ENCODE results near the gene ACTG1. TPM values are rescaled to one million over a fixed set of nuclear protein-coding genes. Genes with fewer than 3 reads are reported as not detected.
A peak's percentile ranks its signal among the peaks of the same experiment; 100 is the strongest.

The ACTG1 gene
- total and polyA plus RNA-seq, 2 of the 13 experiments (the other 11 are each of a cell fraction or from before 2014, with no cell fraction given) = 973 to 1,138 TPM

DNA sequence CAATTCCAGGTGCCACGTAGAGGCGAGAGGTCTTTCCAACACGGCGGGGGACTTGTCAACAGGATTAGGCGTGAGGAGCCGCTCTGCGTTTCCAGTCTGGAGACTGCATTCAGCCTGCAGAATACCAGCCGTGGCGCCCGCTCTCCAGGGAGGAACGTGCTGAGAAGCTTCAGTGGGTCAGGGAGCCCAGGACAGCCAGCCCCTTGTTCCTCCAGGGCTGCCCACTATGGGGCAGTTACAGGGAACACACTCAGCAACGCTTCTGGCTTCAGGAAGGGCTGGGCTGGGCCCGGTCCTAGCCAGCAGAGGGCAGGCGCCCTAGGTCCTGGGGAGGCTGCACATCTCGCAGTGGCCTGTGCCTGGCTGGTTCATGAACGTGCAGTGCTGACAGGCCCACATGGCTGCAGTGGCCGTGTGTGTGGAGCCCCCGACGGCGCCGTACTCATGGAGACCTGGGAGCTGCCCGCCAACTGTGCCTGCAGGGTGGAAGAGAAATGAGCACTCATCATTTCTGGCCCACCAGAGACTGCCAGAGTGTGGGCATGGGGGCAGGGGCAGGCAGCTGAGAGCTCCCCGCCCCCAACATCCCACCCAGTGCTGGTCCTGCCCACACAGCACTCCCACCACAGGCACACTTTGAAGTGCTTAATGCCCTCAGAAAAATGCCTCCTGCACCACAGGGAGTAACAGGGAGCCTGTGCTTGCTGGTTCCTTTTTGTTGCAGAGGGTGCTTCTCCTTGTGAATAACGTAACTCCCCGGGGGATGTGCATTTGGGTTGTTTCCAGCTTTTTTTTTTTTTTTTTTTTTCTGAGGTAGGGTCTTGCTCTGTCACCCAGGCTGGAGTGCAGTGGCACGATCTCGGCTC lies 46.6 kb upstream of the ACTG1 start:
- no peaks in the 10 kb centered on the region for H3K79me2 ChIP-seq (ENCODE audit: insufficient read depth, low read length)
- no peak overlapping the region for H3K4me3 ChIP-seq (replicated peaks in 1 of 3; ENCODE audit: insufficient read depth in 1 of 3, low read depth in 2 of 3, low read length in 3 of 3)
- ATAC-seq (peak; percentile 82), FAIRE-seq (no peak), DNase-seq (ENCODE audit: low spot score) (no peak)
- 94% methylated on average over 13 of the region's 27 CpGs for WGBS (ENCODE audit: low lambda C conversion rate)
- CTCF ChIA-PET (ENCODE audit: low intra/inter-chr PET ratio, low total read pairs) = interaction anchor here (0.6 to 1.8 kb wide), 2 partner anchors 42 to 154 kb away, joined by 3 to 12 read pairs; no protein-coding TSS in a partner anchor
- H3K4me2 ChIP-seq (ENCODE audit: low read depth, low read length) = no peak overlapping the region
- H3K9me3 ChIP-seq (ENCODE audit: low read length) = no peaks in the 10 kb centered on the region
- H4K20me1 ChIP-seq (ENCODE audit: insufficient read depth, low read length) = no peaks in the 10 kb centered on the region
- no peaks in the 10 kb centered on the region for H3K27me3 ChIP-seq (ENCODE audit: control insufficient read depth in 1 of 2, insufficient read depth in 2 of 2, low read length in 2 of 2)
- no TSS peak for BruUV-seq (replicated peaks)
- in situ Hi-C loops (cut with HindIII; ENCODE audit: extremely low pct_ligation_motif_present, low pct_unique_long_range_greater_than_20kb) (no loop called here), intact Hi-C loops (cut with micrococcal nuclease; ENCODE audit: unreplicated experiment) (loop anchor here (2.0 kb wide), 1 partner anchor 42 kb away; no protein-coding TSS in a partner anchor)
- H3K4me1 ChIP-seq (ENCODE audit: insufficient read depth, low read length) = peaks cover 21% of the 10 kb centered on the region
- POLR2A ChIA-PET = interaction anchor here (0.7 kb wide), 1 partner anchor 8 kb away, joined by 5 read pairs; no protein-coding TSS in a partner anchor
- peaks cover 23 to 51% of the 10 kb centered on the region in 2 experiments for H3K36me3 ChIP-seq (replicated peaks in 1 of 2; ENCODE audit: control insufficient read depth in 1 of 2, insufficient read depth in 2 of 2, low read length in 2 of 2)
- no peak overlapping the region for H2AFZ ChIP-seq (ENCODE audit: low read length)
- H3K27ac ChIP-seq (ENCODE audit: extremely low read length, insufficient read depth, low read length) = no peak overlapping the region
- no peak overlapping the region for H3K9ac ChIP-seq (ENCODE audit: insufficient read depth, low read depth, low read length)
- TF ChIP-seq STAG1 (CRISPR knock-in tag; IDR thresholded peaks at IDR 0.05) (peak; percentile 35), GFI1 (CRISPR knock-in tag; IDR thresholded peaks at IDR 0.05; ENCODE audit: borderline replicate concordance) (no peak), AGO2 (optimal IDR thresholded peaks at IDR 0.05; ENCODE audit: low read depth, low read length) (peak; percentile 94), RBM22 (optimal IDR thresholded peaks at IDR 0.05; ENCODE audit: low read length) (peak; percentile 51), RAD21 (CRISPR knock-in tag; IDR thresholded peaks at IDR 0.05) (peak; percentile 29; the same call in 1 of the 2 replicates), GMEB1 (CRISPR knock-in tag; IDR thresholded peaks at IDR 0.05; ENCODE audit: borderline replicate concordance) (no peak), ZNF3 (CRISPR knock-in tag; IDR thresholded peaks at IDR 0.05) (no peak), HNRNPL (IDR thresholded peaks at IDR 0.05; ENCODE audit: low read depth, low read length) (0 out of 2 replicates have a peak, but pooled peaks have one; percentile 22), ZNF280B (CRISPR knock-in tag; IDR thresholded peaks at IDR 0.05; ENCODE audit: borderline replicate concordance) (peak; percentile 21; the same call in 1 of the 2 replicates), POLR2A (IDR thresholded peaks at IDR 0.05; ENCODE audit: insufficient read depth in 1 of 2, low read depth in 2 of 2, low read length in 2 of 2) (0 out of 4 replicates have a peak, but pooled peaks of 1 of the 2 experiments have one; percentile 25)
- TF ChIP-seq, protein P1, sequence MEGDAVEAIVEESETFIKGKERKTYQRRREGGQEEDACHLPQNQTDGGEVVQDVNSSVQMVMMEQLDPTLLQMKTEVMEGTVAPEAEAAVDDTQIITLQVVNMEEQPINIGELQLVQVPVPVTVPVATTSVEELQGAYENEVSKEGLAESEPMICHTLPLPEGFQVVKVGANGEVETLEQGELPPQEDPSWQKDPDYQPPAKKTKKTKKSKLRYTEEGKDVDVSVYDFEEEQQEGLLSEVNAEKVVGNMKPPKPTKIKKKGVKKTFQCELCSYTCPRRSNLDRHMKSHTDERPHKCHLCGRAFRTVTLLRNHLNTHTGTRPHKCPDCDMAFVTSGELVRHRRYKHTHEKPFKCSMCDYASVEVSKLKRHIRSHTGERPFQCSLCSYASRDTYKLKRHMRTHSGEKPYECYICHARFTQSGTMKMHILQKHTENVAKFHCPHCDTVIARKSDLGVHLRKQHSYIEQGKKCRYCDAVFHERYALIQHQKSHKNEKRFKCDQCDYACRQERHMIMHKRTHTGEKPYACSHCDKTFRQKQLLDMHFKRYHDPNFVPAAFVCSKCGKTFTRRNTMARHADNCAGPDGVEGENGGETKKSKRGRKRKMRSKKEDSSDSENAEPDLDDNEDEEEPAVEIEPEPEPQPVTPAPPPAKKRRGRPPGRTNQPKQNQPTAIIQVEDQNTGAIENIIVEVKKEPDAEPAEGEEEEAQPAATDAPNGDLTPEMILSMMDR (CRISPR knock-in tag; IDR thresholded peaks at IDR 0.05) = peak; percentile 43
